Measurements from ENCODE around the gene PLCG2.

The PLCG2 gene

GRCh38 chr16:81817789-81818567 lies 38.9 kb downstream of the PLCG2 start:
- no peak for DNase-seq

GRCh38 chr16:81818568-81818896 lies 39.4 kb downstream of the PLCG2 start:
- DNase-seq, result no peak

GRCh38 chr16:81818905-81819304 lies 39.8 kb downstream of the PLCG2 start:
- no peak for DNase-seq

- DNase-seq, result no peak
Measured at GRCh38 chr16:81821436-81822128, 42.5 kb downstream of the PLCG2 start.

GRCh38 chr16:81823111-81823510 lies 44.0 kb downstream of the PLCG2 start:
- DNase-seq, result peak; percentile 65

GRCh38 chr16:81823734-81824133 lies 44.6 kb downstream of the PLCG2 start:
- no peak for DNase-seq

- no peak for DNase-seq
Measured at GRCh38 chr16:81826523-81826922, 47.4 kb downstream of the PLCG2 start.

GRCh38 chr16:81830845-81831540 lies 51.9 kb downstream of the PLCG2 start:
- no peak for DNase-seq

GRCh38 chr16:81831722-81832126 lies 52.6 kb downstream of the PLCG2 start:
- DNase-seq, result no peak

GRCh38 chr16:81832801-81833547 lies 53.9 kb downstream of the PLCG2 start:
- no peak for DNase-seq

GRCh38 chr16:81833751-81834150 lies 54.7 kb downstream of the PLCG2 start:
- no peak for DNase-seq

- no peak for DNase-seq
Measured at GRCh38 chr16:81834868-81835267, 55.8 kb downstream of the PLCG2 start.

- DNase-seq, result peak; percentile 4
Measured at GRCh38 chr16:81836279-81837054, 57.4 kb downstream of the PLCG2 start.

- DNase-seq, result no peak
Measured at GRCh38 chr16:81837312-81837751, 58.2 kb downstream of the PLCG2 start.

GRCh38 chr16:81838794-81839193 lies 59.7 kb downstream of the PLCG2 start:
- DNase-seq, result no peak

GRCh38 chr16:81841722-81842121 lies 62.6 kb downstream of the PLCG2 start:
- no peak for DNase-seq

- no peak for DNase-seq
Measured at GRCh38 chr16:81842564-81843242, 63.6 kb downstream of the PLCG2 start.

GRCh38 chr16:81843243-81843582 lies 64.1 kb downstream of the PLCG2 start:
- DNase-seq, result no peak

- DNase-seq, result no peak
Measured at GRCh38 chr16:81843683-81844082, 64.6 kb downstream of the PLCG2 start.

GRCh38 chr16:81846105-81846504 lies 67.0 kb downstream of the PLCG2 start:
- DNase-seq, result no peak

- DNase-seq, result peak; percentile 80
Measured at GRCh38 chr16:81848306-81848853, 69.3 kb downstream of the PLCG2 start.
